ENCODE data around the gene ATP6V1A.

The ATP6V1A gene

DNA sequence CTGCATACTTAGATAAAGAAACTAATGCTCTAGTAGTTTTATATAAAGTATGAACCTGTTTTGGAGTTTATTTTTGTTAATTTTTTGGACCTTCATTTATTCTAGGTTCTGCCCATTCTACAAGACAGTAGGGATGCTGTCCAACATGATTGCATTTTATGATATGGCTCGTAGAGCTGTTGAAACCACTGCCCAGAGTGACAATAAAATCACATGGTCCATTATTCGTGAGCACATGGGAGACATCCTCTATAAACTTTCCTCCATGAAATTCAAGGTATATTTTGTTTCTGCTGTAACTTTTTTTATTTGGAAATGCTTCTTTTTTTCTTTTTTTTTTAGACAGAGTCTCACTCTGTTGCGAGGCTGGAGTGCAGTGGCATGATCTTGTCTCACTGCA lies 58.4 kb downstream of the ATP6V1A start:
- peaks cover 24% of the 10 kb centered on the region; the same call in 1 of the 2 replicates for H3K36me3 ChIP-seq (ENCODE audit: insufficient read depth, low read length)
- no peaks in the 10 kb centered on the region for H3K9me2 ChIP-seq (replicated peaks; ENCODE audit: low read depth, low read length)
- no peak overlapping the region for H3K4me3 ChIP-seq (ENCODE audit: low read length, poor library complexity, severe bottlenecking)
- TF ChIP-seq, protein P1, sequence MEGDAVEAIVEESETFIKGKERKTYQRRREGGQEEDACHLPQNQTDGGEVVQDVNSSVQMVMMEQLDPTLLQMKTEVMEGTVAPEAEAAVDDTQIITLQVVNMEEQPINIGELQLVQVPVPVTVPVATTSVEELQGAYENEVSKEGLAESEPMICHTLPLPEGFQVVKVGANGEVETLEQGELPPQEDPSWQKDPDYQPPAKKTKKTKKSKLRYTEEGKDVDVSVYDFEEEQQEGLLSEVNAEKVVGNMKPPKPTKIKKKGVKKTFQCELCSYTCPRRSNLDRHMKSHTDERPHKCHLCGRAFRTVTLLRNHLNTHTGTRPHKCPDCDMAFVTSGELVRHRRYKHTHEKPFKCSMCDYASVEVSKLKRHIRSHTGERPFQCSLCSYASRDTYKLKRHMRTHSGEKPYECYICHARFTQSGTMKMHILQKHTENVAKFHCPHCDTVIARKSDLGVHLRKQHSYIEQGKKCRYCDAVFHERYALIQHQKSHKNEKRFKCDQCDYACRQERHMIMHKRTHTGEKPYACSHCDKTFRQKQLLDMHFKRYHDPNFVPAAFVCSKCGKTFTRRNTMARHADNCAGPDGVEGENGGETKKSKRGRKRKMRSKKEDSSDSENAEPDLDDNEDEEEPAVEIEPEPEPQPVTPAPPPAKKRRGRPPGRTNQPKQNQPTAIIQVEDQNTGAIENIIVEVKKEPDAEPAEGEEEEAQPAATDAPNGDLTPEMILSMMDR (conservative IDR thresholded peaks at IDR 0.05; ENCODE audit: low read length): no peak
- no peak for TF ChIP-seq EZH2phosphoT487 (IDR thresholded peaks at IDR 0.05; ENCODE audit: borderline replicate concordance)
- H4K20me1 ChIP-seq (ENCODE audit: insufficient read depth, low read length, poor library complexity, severe bottlenecking): no peaks in the 10 kb centered on the region
- no peaks in the 10 kb centered on the region for H3K4me1 ChIP-seq (ENCODE audit: insufficient read depth, low read length, poor library complexity, severe bottlenecking)
- H2AFZ ChIP-seq (ENCODE audit: low read length): no peak overlapping the region
- H3K9ac ChIP-seq (ENCODE audit: low read depth, low read length, poor library complexity, severe bottlenecking): no peak overlapping the region
- no peak overlapping the region for H3K4me2 ChIP-seq (ENCODE audit: low read depth, low read length, poor library complexity, severe bottlenecking)
- no peaks in the 10 kb centered on the region for H3K79me2 ChIP-seq (ENCODE audit: insufficient read depth, low read length)
- no peaks in the 10 kb centered on the region for H3K27me3 ChIP-seq (ENCODE audit: insufficient read depth, low read length, poor library complexity, severe bottlenecking)
- no peaks in the 10 kb centered on the region for H3F3A ChIP-seq (ENCODE audit: low read depth)
- H3K9me3 ChIP-seq (ENCODE audit: insufficient read depth, low read depth, low read length): no peaks in the 10 kb centered on the region

DNA sequence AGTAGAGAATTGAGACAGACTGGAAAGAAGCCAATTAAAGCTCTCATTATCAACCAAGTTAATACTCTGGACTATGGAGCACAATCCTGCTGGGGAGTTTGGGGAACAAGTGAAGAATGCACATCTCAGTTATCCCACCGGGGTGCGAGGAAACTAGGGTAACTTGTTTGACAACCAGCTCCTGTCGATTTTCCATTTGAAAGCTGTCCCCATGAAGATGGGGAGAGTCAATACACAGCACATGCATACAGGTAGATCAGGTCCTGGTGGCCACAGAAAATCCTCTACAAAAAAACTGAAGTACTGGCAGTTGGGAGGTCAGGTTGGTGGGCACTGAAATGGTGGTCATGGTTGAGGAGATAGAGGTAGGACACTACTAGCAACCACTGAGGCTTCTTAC lies 66.0 kb downstream of the ATP6V1A start:
- Histone ChIP-seq H3K4me1 (ENCODE audit: insufficient read depth, low read length, poor library complexity, severe bottlenecking) (no peaks in the 10 kb centered on the region), H3K4me2 (ENCODE audit: low read depth, low read length, poor library complexity, severe bottlenecking) (no peak overlapping the region), H3K27me3 (ENCODE audit: insufficient read depth, low read length, poor library complexity, severe bottlenecking) (no peaks in the 10 kb centered on the region), H3K9me2 (replicated peaks; ENCODE audit: low read depth, low read length) (no peaks in the 10 kb centered on the region), H3K79me2 (ENCODE audit: insufficient read depth, low read length) (no peaks in the 10 kb centered on the region), H3F3A (ENCODE audit: low read depth) (no peaks in the 10 kb centered on the region), H2AFZ (ENCODE audit: low read length) (no peak overlapping the region), H3K4me3 (ENCODE audit: low read length, poor library complexity, severe bottlenecking) (no peak overlapping the region), H3K9me3 (ENCODE audit: insufficient read depth, low read depth, low read length) (no peaks in the 10 kb centered on the region), H4K20me1 (ENCODE audit: insufficient read depth, low read length, poor library complexity, severe bottlenecking) (no peaks in the 10 kb centered on the region), H3K9ac (ENCODE audit: low read depth, low read length, poor library complexity, severe bottlenecking) (no peak overlapping the region), H3K36me3 (ENCODE audit: insufficient read depth, low read length) (no peaks in the 10 kb centered on the region)
- TF ChIP-seq, protein P1 (conservative IDR thresholded peaks at IDR 0.05; ENCODE audit: low read length): no peak

DNA sequence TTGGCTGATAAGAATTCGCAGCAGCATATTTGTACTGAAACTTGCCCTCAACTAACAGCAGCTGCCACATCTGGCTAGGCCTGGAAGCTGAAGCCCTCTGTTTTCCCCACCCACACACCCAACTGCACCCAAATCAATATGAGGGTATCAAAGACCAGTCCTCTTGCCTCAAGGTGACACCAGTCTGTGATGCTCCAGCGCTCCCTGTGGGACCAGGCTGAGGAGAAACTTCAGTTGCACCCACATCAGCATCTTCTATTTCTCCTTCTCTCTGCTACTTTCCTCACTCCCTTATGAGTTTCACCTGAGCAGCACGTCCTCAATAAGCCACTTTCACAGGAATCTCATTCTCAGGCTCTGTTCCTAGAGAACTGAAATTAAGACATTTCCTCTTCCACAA lies 73.0 kb downstream of the ATP6V1A start:
- Histone ChIP-seq H3F3A (ENCODE audit: low read depth) (no peaks in the 10 kb centered on the region), H2AFZ (ENCODE audit: low read length) (no peak overlapping the region), H4K20me1 (ENCODE audit: insufficient read depth, low read length, poor library complexity, severe bottlenecking) (no peaks in the 10 kb centered on the region), H3K27me3 (ENCODE audit: insufficient read depth, low read length, poor library complexity, severe bottlenecking) (no peaks in the 10 kb centered on the region), H3K4me2 (ENCODE audit: low read depth, low read length, poor library complexity, severe bottlenecking) (no peak overlapping the region), H3K36me3 (ENCODE audit: insufficient read depth, low read length) (no peaks in the 10 kb centered on the region), H3K9ac (ENCODE audit: low read depth, low read length, poor library complexity, severe bottlenecking) (no peak overlapping the region), H3K9me2 (replicated peaks; ENCODE audit: low read depth, low read length) (no peaks in the 10 kb centered on the region), H3K79me2 (ENCODE audit: insufficient read depth, low read length) (no peaks in the 10 kb centered on the region), H3K9me3 (ENCODE audit: insufficient read depth, low read depth, low read length) (no peaks in the 10 kb centered on the region), H3K4me1 (ENCODE audit: insufficient read depth, low read length, poor library complexity, severe bottlenecking) (no peaks in the 10 kb centered on the region), H3K4me3 (ENCODE audit: low read length, poor library complexity, severe bottlenecking) (no peak overlapping the region)
- TF ChIP-seq, protein P1 (conservative IDR thresholded peaks at IDR 0.05; ENCODE audit: low read length): no peak
- no peak for TF ChIP-seq EZH2phosphoT487 (IDR thresholded peaks at IDR 0.05; ENCODE audit: borderline replicate concordance)
